Measurements from ENCODE around the gene LDOC1. TPM values are rescaled to one million over a fixed set of nuclear protein-coding genes. Genes with fewer than 3 reads are reported as not detected.

LDOC1 gene
- 10 to 100 TPM in 1 of 4 donors, 1 to 10 TPM in 3; 2.6 to 43.2 (median 6.9) TPM for total RNA-seq

GRCh38 chrX:141176586-141177451 lies at the start of gene LDOC1:
Gene LDOC1 (minus strand): TSS chrX:141177129. CDS start chrX:141177021, 108 bp downstream.
- H3K4me3 ChIP-seq = peak within 1 kb of the TSS; percentile 26 to 55
- H3K4me1 ChIP-seq = no peaks in the 10 kb centered on the region
- no peaks in the 10 kb centered on the region for H3K9me3 ChIP-seq
- DNase-seq = peak; percentile 81 to 84
- H3K36me3 ChIP-seq = no peaks in the 10 kb centered on the region
- no peaks in the 10 kb centered on the region for H3K27me3 ChIP-seq
- intact Hi-C loops (cut with DNase I; ENCODE audit: low total_unique reads) = no loop called here
- TF ChIP-seq POLR2A (IDR thresholded peaks at IDR 0.05) = no peak
- TF ChIP-seq CTCF (IDR thresholded peaks at IDR 0.05) = no peak
- peak within 1 kb of the TSS in 1 of 2 donors; percentile 40 for H3K27ac ChIP-seq

- intact Hi-C loops (cut with DNase I; ENCODE audit: low total_unique reads) = no loop called here
- Histone ChIP-seq H3K27me3 (no peaks in the 10 kb centered on the region), H3K4me1 (no peaks in the 10 kb centered on the region), H3K4me3 (no peak overlapping the region), H3K9me3 (no peaks in the 10 kb centered on the region), H3K27ac (no peak overlapping the region), H3K36me3 (no peaks in the 10 kb centered on the region)
- DNase-seq = no peak
- TF ChIP-seq CTCF (IDR thresholded peaks at IDR 0.05) (no peak), POLR2A (IDR thresholded peaks at IDR 0.05) (no peak)
Observed at GRCh38 chrX:141221611-141222010, 44.7 kb upstream of the LDOC1 start.

- no peak overlapping the region for H3K4me3 ChIP-seq
- no peak for DNase-seq
- H3K27ac ChIP-seq = no peak overlapping the region
- intact Hi-C loops (cut with DNase I; ENCODE audit: low total_unique reads) = no loop called here
- TF ChIP-seq POLR2A (IDR thresholded peaks at IDR 0.05) (no peak), CTCF (IDR thresholded peaks at IDR 0.05) (no peak)
- no peaks in the 10 kb centered on the region for H3K36me3 ChIP-seq
- H3K4me1 ChIP-seq = no peaks in the 10 kb centered on the region
- no peaks in the 10 kb centered on the region for H3K9me3 ChIP-seq
- H3K27me3 ChIP-seq = no peaks in the 10 kb centered on the region
Observed at GRCh38 chrX:141220342-141221008, 43.5 kb upstream of the LDOC1 start.

GRCh38 chrX:141214196-141214595 lies 37.3 kb upstream of the LDOC1 start:
- intact Hi-C loops (cut with DNase I; ENCODE audit: low total_unique reads) = no loop called here

More at GRCh38 chrX:141214196-141214595, 37.3 kb upstream of the LDOC1 start:
- Histone ChIP-seq H3K4me1 (no peaks in the 10 kb centered on the region), H3K27me3 (no peaks in the 10 kb centered on the region), H3K9me3 (no peaks in the 10 kb centered on the region), H3K36me3 (no peaks in the 10 kb centered on the region), H3K4me3 (no peak overlapping the region), H3K27ac (no peak overlapping the region)
- no peak for DNase-seq
- TF ChIP-seq POLR2A (IDR thresholded peaks at IDR 0.05) (no peak), CTCF (IDR thresholded peaks at IDR 0.05) (no peak)

Measured in uterus (tissue), 4 donors.